PC-9 (cell line): ENCODE results near the gene SLC38A10.

Experiments used
- CTCF ChIP-seq: fragments of 200-600 bp; sonication (generic); conservative IDR thresholded peaks from 2 replicates; pipeline ENCODE4 v1.6.1; 2017; ENCODE audit warnings: mixed run types, antibody characterized with exemption, mild to moderate bottlenecking, moderate library complexity
- EZH2 ChIP-seq: fragments of 200-600 bp; sonication (generic); IDR thresholded peaks from 2 replicates; pipeline ENCODE4 v1.8.0; 2017; ENCODE audit warnings: antibody characterized with exemption, low read depth

- TF ChIP-seq CTCF (no peak), EZH2 (no peak)
Measured at GRCh38 chr17:81237591-81238489, 57.3 kb downstream of the SLC38A10 start.
